IMR-90 (cell line): ENCODE results near the gene TOX3. TPM values are rescaled to one million over a fixed set of nuclear protein-coding genes. Genes with fewer than 3 reads are reported as not detected.

Experiments
- ATAC-seq: fragments of 200-7000 bp; cut with Tn5 transposase; 2 replicates; pipeline ENCODE4 v1.9.1; 2020; ENCODE audit warnings: low read depth, mild to moderate bottlenecking, moderate library complexity
- BruUV-seq: library from RNA; stranded (reverse); fragments of 400-500 nt; replicated peaks from 2 replicates; lab custom pipeline; 2021; lab: Mats Ljungman, UMichigan
- CTCF ChIA-PET: fragments of 300-600 bp; formaldehyde crosslinking; extraction: SDS; loops from one replicate; lab custom pipeline; 2021; ENCODE audit warnings: antibody characterized with exemption; lab: Yijun Ruan, JAX
- POLR2A ChIA-PET: fragments of 300-600 bp; sonication (Branson Sonifier 250); formaldehyde crosslinking; loops from one replicate; lab custom pipeline; 2022; ENCODE audit warnings: antibody characterized with exemption; ENCODE audit not compliant: unreplicated experiment; lab: Charles Lee
- DNase-seq: peaks from one replicate; pipeline ENCODE4 v3.0.0; 2013
- H2AFZ ChIP-seq: replicated peaks from 2 replicates; pipeline ENCODE3; 2013; ENCODE audit warnings: low read length, mild to moderate bottlenecking; ENCODE audit not compliant: poor library complexity
- H2AK5ac ChIP-seq: 2 replicates; pipeline ENCODE4 v1.6.1; 2013; ENCODE audit warnings: low read depth, low read length, inconsistent platforms
- H2AK9ac ChIP-seq: replicated peaks from 2 replicates; pipeline ENCODE3; 2013; ENCODE audit warnings: mild to moderate bottlenecking, low read depth, low read length, moderate library complexity; ENCODE audit not compliant: poor library complexity
- H2BK120ac ChIP-seq: 2 replicates; pipeline ENCODE4 v1.6.1; 2013; ENCODE audit warnings: low read depth, low read length, inconsistent platforms
- H2BK15ac ChIP-seq: 3 replicates; pipeline ENCODE4 v1.6.1; 2013; ENCODE audit warnings: low read depth, low read length, inconsistent platforms
- H2BK20ac ChIP-seq: 2 replicates; pipeline ENCODE4 v1.6.1; 2013; ENCODE audit warnings: low read depth, mild to moderate bottlenecking, inconsistent platforms, low read length, moderate library complexity
- H2BK5ac ChIP-seq: 2 replicates; pipeline ENCODE4 v1.6.1; 2013; ENCODE audit warnings: mild to moderate bottlenecking, low read depth, low read length, inconsistent platforms; ENCODE audit not compliant: poor library complexity, severe bottlenecking
- H3K14ac ChIP-seq: replicated peaks from 2 replicates; pipeline ENCODE4 v1.6.1; 2013; ENCODE audit warnings: low read depth, low read length, inconsistent platforms
- H3K18ac ChIP-seq: 2 replicates; pipeline ENCODE4 v1.6.1; 2013; ENCODE audit warnings: low read depth, low read length, control low read depth
- H3K23ac ChIP-seq: 2 replicates; pipeline ENCODE4 v1.6.1; 2013; ENCODE audit warnings: low read depth, low read length, inconsistent platforms
- H3K27ac ChIP-seq: 2 replicates; pipeline ENCODE4 v1.5.1; 2013; ENCODE audit warnings: mild to moderate bottlenecking, control low read depth, low read length; ENCODE audit not compliant: insufficient read depth
- H3K27me3 ChIP-seq: 2 replicates; pipeline ENCODE4 v1.6.1; 2013; ENCODE audit warnings: low read length; ENCODE audit not compliant: control insufficient read depth, insufficient read depth
- H3K36me3 ChIP-seq: 2 replicates; pipeline ENCODE4 v1.6.1; 2013; ENCODE audit warnings: low read length, mixed read lengths; ENCODE audit not compliant: control insufficient read depth, insufficient read depth
- H3K4ac ChIP-seq: 2 replicates; pipeline ENCODE4 v1.6.1; 2013; ENCODE audit warnings: low read depth, low read length, inconsistent platforms
- H3K4me1 ChIP-seq: 2 replicates; pipeline ENCODE4 v1.6.1; 2013; ENCODE audit warnings: low read length, mixed read lengths; ENCODE audit not compliant: control insufficient read depth, insufficient read depth
- H3K4me2 ChIP-seq: 2 replicates; pipeline ENCODE4 v1.6.1; 2013; ENCODE audit warnings: low read depth, mild to moderate bottlenecking, control low read depth, low read length, moderate library complexity
- H3K4me3 ChIP-seq: 2 replicates; pipeline ENCODE4 v1.5.1; 2013; ENCODE audit warnings: low read depth, mild to moderate bottlenecking, control low read depth, low read length, moderate library complexity; ENCODE audit not compliant: insufficient read depth
- H3K56ac ChIP-seq: 2 replicates; pipeline ENCODE4 v1.6.1; 2013; ENCODE audit warnings: low read length, inconsistent platforms; ENCODE audit not compliant: insufficient read depth; ENCODE audit errors: extremely low read depth
- H3K79me1 ChIP-seq, 2 experiments: 2 replicates each; pipeline ENCODE4 v1.6.1; 2013; ENCODE audit warnings: low read length in 2 of 2, inconsistent platforms in 1 of 2, low read depth in 1 of 2
- H3K9ac ChIP-seq: 2 replicates; pipeline ENCODE4 v1.6.1; 2013; ENCODE audit warnings: low read depth, low read length, control low read depth
- H3K9me1 ChIP-seq: 2 replicates; pipeline ENCODE4 v1.6.1; 2013; ENCODE audit warnings: low read length, inconsistent platforms; ENCODE audit not compliant: insufficient read depth
- H3K9me3 ChIP-seq: 2 replicates; pipeline ENCODE4 v1.6.1; 2013; ENCODE audit warnings: low read length; ENCODE audit not compliant: control insufficient read depth, insufficient read depth
- H4K20me1 ChIP-seq: 2 replicates; pipeline ENCODE4 v1.6.1; 2013; ENCODE audit warnings: low read length, inconsistent platforms; ENCODE audit not compliant: insufficient read depth
- H4K5ac ChIP-seq: 2 replicates; pipeline ENCODE4 v1.6.1; 2013; ENCODE audit warnings: mild to moderate bottlenecking, low read depth, low read length, control low read depth
- H4K8ac ChIP-seq, 2 experiments: 2 replicates each; pipeline ENCODE4 v1.6.1; 2013; ENCODE audit warnings: low read depth in 2 of 2, low read length in 2 of 2, control low read depth in 1 of 2, inconsistent platforms in 1 of 2
- H4K91ac ChIP-seq: 2 replicates; pipeline ENCODE4 v1.6.1; 2013; ENCODE audit warnings: low read depth, low read length, inconsistent platforms; ENCODE audit not compliant: insufficient read depth
- CEBPB ChIP-seq: IDR thresholded peaks from 2 replicates; pipeline ENCODE4 v1.6.1; 2012; ENCODE audit warnings: low read depth, low read length, improper control_type of control experiment
- ELK1 ChIP-seq: fragments of 150-350 bp; IDR thresholded peaks from 2 replicates; pipeline ENCODE4 v1.6.1; 2016; ENCODE audit warnings: low read depth, mild to moderate bottlenecking, low read length, moderate library complexity, borderline replicate concordance
- MAZ ChIP-seq: IDR thresholded peaks from 2 replicates; pipeline ENCODE4 v1.6.1; 2012; ENCODE audit warnings: low read depth, mild to moderate bottlenecking, low read length, improper control_type of control experiment, moderate library complexity, borderline replicate concordance
- SMC3 ChIP-seq: fragments of 150-350 bp; IDR thresholded peaks from 2 replicates; pipeline ENCODE4 v1.6.1; 2016; ENCODE audit warnings: low read depth, mild to moderate bottlenecking, antibody characterized with exemption, low read length, moderate library complexity
- WGBS, 2 experiments: methylation state at CpG; one replicate each; pipeline versions ENCODE4 v1.1.5 to v1.1.7; 2013; ENCODE audit warnings: missing lambda C conversion rate in 2 of 2; ENCODE audit not compliant: insufficient read length in 1 of 2; ENCODE audit errors: extremely low coverage in 2 of 2; 5-methylcytosine and 5-hydroxymethylcytosine counted together
- dilution Hi-C: fragments of 300-500 bp; cut with HindIII; formaldehyde crosslinking; loops from one replicate; pipeline ENCODE4 v1.14.3; 2018; ENCODE audit warnings: low sequenced_read_pairs; ENCODE audit not compliant: unreplicated experiment
- in situ Hi-C: fragments of 300-500 bp; cut with MboI; formaldehyde crosslinking; loops from 3 replicates; pipeline ENCODE4 v1.14.3; 2019; ENCODE audit warnings: low sequenced_read_pairs, inconsistent platforms, mixed read lengths
- intact Hi-C: fragments of 100-400 bp; cut with micrococcal nuclease; formaldehyde crosslinking; loops from 2 replicates; pipeline ENCODE4 v1.10.0; 2022
- polyA plus RNA-seq, 3 experiments: library from polyadenylated mRNA; depleted of rRNA; stranded (reverse); fragments of >200 nt; gene quantifications; 2 replicates each; pipeline ENCODE4 v1.2.3, GENCODE V29; 2012; ENCODE audit warnings: low replicate concordance in 1 of 3
- total RNA-seq: library from RNA; depleted of rRNA; stranded (reverse); fragments of >200 nt; gene quantifications from 2 replicates; pipeline ENCODE4 v1.2.3, GENCODE V29; 2012

The TOX3 gene
- total and polyA plus RNA-seq, 2 of the 4 experiments (the other 2 are of a cell fraction): not detected

GRCh38 chr16:52446080-52446479 lies 100.9 kb downstream of the TOX3 start:
- no peak overlapping the region for H4K91ac ChIP-seq
- BruUV-seq: no TSS peak
- no peaks in the 10 kb centered on the region for H3K9me3 ChIP-seq
- H3K4me2 ChIP-seq: no peak overlapping the region
- H2AK5ac ChIP-seq: no peak overlapping the region
- H3K9ac ChIP-seq: no peak overlapping the region
- H2BK120ac ChIP-seq: no peak overlapping the region
- no peak overlapping the region for H3K27ac ChIP-seq
- TF ChIP-seq ELK1 (no peak), SMC3 (no peak), MAZ (no peak), CEBPB (no peak)
- no peak overlapping the region for H4K5ac ChIP-seq
- dilution Hi-C loops (no loop called here), intact Hi-C loops (no loop called here), in situ Hi-C loops (no loop called here)
- no peak overlapping the region for H2BK15ac ChIP-seq
- no peak overlapping the region for H3K23ac ChIP-seq
- H3K79me1 ChIP-seq: no peaks in the 10 kb centered on the region
- H3K4me3 ChIP-seq: no peak overlapping the region
- no peak overlapping the region for H3K18ac ChIP-seq
- no peak for DNase-seq
- H3K4ac ChIP-seq: no peak overlapping the region
- H3K9me1 ChIP-seq: no peaks in the 10 kb centered on the region
- no peaks in the 10 kb centered on the region for H3K36me3 ChIP-seq
- no peak overlapping the region for H2AFZ ChIP-seq
- H3K14ac ChIP-seq: no peak overlapping the region
- H3K56ac ChIP-seq: no peak overlapping the region
- WGBS, 2 experiments: no CpG with 5 or more reads among the region's 4 CpGs
- H2AK9ac ChIP-seq: no peak overlapping the region
- H2BK20ac ChIP-seq: no peak overlapping the region
- no peaks in the 10 kb centered on the region for H3K27me3 ChIP-seq
- no peak overlapping the region for H2BK5ac ChIP-seq
- POLR2A ChIA-PET: no interaction called here
- CTCF ChIA-PET: no interaction called here
- no peaks in the 10 kb centered on the region for H4K20me1 ChIP-seq
- no peak for ATAC-seq
- H4K8ac ChIP-seq: no peak overlapping the region
- no peaks in the 10 kb centered on the region for H3K4me1 ChIP-seq
